Adrenal gland (tissue), 5 donors: ENCODE data around the gene CAMK1D.

ENCODE experiments used
- CTCF ChIP-seq, 6 experiments: fragments of 450-650 bp in 4 of 6; fragments of 200-600 bp in 2 of 6; sonication (generic) in 1 of 6; IDR thresholded peaks; 1 replicate in 5 of 6; 2 replicates in 1 of 6; pipeline versions ENCODE4 v1.5.1 to v1.8.0; 2016 to 2021; ENCODE audit warnings: antibody characterized with exemption in 6 of 6, mild to moderate bottlenecking in 2 of 6, moderate library complexity in 1 of 6
- POLR2A ChIP-seq, 2 donors: fragments of 450-650 bp; IDR thresholded peaks; one replicate each; pipeline ENCODE4 v1.6.1; 2017; ENCODE audit warnings: antibody characterized with exemption in 2 of 2, mild to moderate bottlenecking in 2 of 2, moderate library complexity in 1 of 2
- donor health status: DM: no; HTN: no; CAD: no.

- no peak for TF ChIP-seq POLR2A (IDR thresholded peaks at IDR 0.05)
- no peak for TF ChIP-seq CTCF (IDR thresholded peaks at IDR 0.05)
Observed at GRCh38 chr10:12784646-12785045, 435.3 kb downstream of the CAMK1D start.
